HG03520 (cell line): Measurements from ENCODE around the gene FDXR.

ENCODE experiments used
- ATAC-seq: cut with Tn5 transposase; IDR thresholded peaks from one replicate; pipeline ENCODE4 v1.9.1; 2021; ENCODE audit warnings: mild to moderate bottlenecking, moderate library complexity; ENCODE audit not compliant: unreplicated experiment

Gene FDXR

DNA sequence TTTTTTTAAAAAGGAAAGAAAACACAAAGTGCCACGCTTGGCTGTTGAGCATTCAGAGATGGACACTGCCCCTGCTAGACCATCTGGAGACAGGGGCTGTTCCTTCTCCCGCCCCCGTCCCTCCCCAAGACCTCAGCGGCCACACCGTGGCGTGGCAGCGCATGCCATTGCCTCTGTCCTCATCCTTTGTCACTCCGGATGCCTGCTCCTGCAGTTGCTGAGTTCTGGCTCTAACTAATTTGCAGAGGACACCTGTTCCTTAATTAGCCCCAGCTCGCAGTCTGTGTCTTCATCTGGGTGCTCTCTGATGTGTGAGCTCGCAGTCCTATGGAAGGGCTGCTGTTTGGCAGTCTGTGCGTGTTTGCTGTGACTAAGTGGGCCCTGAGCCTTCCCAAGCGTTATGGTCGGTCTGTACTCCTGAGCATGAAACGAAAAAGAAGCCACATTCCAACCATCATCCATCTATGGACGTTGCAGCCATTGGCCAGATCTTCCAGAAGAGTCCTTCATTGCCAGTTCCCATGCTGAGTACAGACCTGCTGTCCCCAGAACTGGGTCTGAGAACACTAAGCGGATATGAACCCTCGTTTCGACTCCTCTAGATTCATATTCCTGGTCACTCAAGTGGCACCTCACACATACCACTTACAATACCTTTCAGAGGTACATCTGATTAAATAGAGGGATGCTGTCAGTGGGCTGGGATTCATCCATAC is 55.7 kb downstream of the FDXR start:
- ATAC-seq, result no peak

DNA sequence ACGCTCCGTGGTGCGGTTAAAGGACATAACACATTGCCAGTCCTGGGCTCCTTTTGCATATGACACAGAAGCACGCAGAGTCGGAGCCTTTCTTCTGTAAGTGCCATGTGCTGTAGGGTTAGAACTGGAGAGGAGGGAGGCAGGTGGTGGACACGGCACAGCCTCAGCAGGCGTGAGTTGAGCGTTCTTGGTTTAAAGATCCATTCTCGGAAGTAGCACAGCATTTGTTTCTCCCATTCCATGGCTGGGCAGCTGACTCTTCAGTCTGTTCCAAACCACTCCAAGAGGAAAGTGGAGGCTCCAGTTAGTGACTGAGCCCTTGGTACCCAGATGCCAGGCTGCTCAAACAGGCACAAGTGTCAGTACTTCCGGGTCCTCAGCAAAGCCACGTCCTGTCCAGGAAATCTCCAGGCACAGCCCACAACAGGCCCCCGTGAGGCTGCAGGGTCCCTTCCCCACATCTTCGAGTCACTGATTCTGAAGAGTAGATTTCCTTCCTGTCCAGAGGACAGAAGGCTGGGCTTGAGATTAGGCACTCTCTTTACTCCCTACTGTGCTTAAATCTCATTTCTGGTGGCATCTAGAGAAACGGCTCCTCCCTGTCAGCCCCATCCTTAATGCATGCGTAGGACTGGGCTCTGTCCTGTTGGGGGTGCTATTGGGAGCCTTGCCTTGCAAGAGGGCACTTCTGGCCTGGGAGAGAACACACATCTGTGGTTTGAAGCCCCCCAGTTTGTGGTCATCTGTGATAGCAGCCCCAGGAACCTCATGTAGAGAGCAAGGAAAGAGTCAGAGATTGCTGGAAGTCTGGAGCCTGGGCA is 57.0 kb downstream of the FDXR start:
- no peak for ATAC-seq

DNA sequence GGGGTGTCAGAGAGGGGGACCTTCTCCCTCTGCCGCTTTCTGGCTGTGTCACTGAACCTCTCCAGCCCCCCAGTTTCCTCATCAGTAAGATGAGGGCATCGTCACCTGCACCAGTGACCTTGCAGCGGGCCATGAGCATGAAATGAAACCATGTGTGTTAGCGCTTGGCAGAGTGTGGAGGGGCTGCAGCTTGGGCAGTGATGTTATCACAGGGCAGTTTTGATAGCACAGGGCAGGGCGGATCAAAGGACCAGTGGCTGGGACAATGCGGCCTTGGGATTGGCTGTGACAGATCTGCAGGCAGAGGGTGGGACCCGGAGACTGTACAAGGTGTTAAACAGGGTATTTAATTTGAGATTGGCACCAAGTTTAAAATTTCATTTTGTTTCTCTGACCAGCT is 57.7 kb downstream of the FDXR start:
- ATAC-seq, result no peak

DNA sequence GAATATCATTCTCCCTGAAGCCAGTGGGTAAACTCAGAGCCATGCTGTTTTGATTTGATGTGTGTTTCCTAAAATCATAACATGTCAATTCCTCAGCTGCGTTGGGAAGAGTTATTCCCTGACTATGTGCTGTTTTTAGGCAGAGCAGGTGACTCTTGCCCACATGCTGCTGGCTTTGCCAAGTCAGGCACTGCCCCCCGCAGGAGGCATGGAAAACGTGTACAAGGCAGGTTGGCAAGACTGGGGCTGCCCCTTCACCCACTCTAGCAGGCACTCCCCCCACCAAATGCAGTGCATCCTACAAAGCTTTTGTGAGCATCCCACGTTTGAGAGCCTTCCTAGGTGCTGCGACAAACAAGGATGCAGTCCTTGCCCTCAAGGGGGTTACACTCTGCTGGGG is 58.3 kb downstream of the FDXR start:
- ATAC-seq, result no peak
